IPS DF 6.9 (cell line): Measurements from ENCODE around the gene FOXA2.

Experiments used
- DNase-seq: peaks from one replicate; pipeline ENCODE4 v3.0.0-alpha.2; 2013; ENCODE audit warnings: low read depth, low spot score
- H3K27ac ChIP-seq: one replicate; pipeline ENCODE4 v1.5.1; 2013; ENCODE audit warnings: low read length, control low read depth
- H3K27me3 ChIP-seq: 2 replicates; pipeline ENCODE4 v1.6.1; 2013; ENCODE audit warnings: mild to moderate bottlenecking, low read length; ENCODE audit not compliant: control insufficient read depth, insufficient read depth
- H3K36me3 ChIP-seq: 2 replicates; pipeline ENCODE4 v1.6.1; 2013; ENCODE audit warnings: low read length; ENCODE audit not compliant: control insufficient read depth, insufficient read depth
- H3K4me1 ChIP-seq: 2 replicates; pipeline ENCODE4 v1.6.1; 2013; ENCODE audit warnings: low read length; ENCODE audit not compliant: control insufficient read depth, insufficient read depth
- H3K4me3 ChIP-seq: 2 replicates; pipeline ENCODE4 v1.5.1; 2013; ENCODE audit warnings: mild to moderate bottlenecking, low read length
- H3K9me3 ChIP-seq: 2 replicates; pipeline ENCODE4 v1.6.1; 2013; ENCODE audit warnings: low read length, inconsistent platforms; ENCODE audit not compliant: control insufficient read depth, insufficient read depth
- WGBS: extraction: QIAGEN DNeasy Blood & Tissue Kit; methylation state at CpG from one replicate; pipeline ENCODE4 v1.1.7; 2013; ENCODE audit warnings: mixed read lengths, missing lambda C conversion rate; ENCODE audit not compliant: insufficient read length, insufficient coverage; 5-methylcytosine and 5-hydroxymethylcytosine counted together

Gene FOXA2

DNA sequence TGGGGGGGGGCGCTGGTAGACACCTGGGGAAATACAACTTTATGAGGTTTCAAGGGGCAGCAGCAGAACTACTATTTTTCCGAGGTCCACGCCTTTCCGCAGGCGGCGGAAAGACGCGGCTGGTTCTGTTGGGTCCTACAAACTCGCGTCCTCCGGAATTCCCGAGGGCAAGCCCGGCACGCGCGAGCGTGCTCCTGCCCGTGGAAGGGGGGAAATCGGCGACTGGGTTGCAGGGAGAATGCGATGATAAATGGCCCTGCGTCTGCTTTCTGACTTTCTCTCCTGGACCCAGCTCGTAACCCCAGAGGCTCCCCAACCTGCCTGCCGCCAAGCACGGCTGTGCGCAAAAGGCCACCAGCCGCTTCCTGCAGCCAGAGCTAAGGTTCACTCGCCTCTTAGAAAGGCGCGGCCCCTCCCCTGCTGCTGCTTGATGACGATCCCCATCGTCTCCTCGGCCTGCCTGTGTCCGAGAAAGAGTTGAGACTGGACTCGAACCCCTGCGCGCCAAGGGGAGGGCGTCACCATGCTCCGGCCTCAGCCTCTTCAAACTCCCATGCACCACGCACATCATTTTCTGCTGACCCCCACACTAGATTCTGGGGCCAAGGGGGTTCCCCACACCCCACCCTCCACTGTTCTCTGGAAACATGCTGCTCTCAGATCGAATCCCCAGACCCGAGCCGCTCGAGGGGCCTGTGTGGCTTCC, 6.7 kb downstream of the FOXA2 start:
- H3K4me3 ChIP-seq, result no peak overlapping the region
- no peaks in the 10 kb centered on the region for H3K36me3 ChIP-seq
- WGBS, result no CpG with 5 or more reads among the region's 44 CpGs
- peaks cover 91% of the 10 kb centered on the region for H3K27me3 ChIP-seq
- peaks cover 10% of the 10 kb centered on the region for H3K4me1 ChIP-seq
- no peak for DNase-seq
- H3K27ac ChIP-seq, result no peak overlapping the region
- H3K9me3 ChIP-seq, result no peaks in the 10 kb centered on the region

DNA sequence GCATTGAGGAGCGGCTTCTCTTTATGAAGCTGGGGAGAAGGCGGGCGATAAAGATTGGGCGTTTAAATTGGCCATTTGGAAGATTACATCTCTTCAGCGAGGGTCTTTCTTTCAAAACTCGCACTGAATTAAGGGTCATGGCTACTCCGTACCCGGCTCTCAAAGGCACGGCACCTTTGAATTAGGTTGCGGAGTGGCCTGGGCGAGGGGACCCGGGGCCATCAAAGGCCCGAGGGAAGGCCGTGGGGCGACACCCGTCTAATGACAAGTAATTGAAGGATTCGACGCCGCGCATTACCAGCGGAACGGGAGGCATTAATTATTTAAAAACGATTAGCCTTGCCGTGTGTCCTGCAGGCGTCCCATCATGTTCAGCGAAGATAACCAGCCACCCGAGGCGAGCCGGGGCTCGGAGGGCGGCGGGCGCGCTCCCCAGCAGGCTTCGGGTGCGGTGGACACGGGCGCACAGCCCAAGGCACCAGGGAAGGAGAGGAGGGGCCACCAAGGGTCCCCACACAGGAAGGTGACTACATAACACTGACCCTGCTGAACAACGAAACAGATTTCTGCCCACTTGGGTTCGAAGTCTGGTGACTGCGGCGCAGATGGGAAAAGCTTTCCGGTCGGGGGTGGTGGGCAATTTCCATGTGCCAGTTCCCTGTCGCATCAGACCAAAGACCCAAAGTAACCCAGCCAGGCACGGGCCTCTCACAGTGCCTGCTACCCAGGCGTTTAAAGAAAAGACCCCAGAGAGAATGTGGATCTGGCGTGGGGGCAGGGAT, 7.4 kb downstream of the FOXA2 start:
- Histone ChIP-seq H3K9me3 (no peaks in the 10 kb centered on the region), H3K36me3 (no peaks in the 10 kb centered on the region), H3K4me3 (no peak overlapping the region), H3K27ac (no peak overlapping the region), H3K4me1 (peaks cover 5% of the 10 kb centered on the region), H3K27me3 (peaks cover 90% of the 10 kb centered on the region)
- no peak for DNase-seq
- WGBS, result no CpG with 5 or more reads among the region's 48 CpGs

DNA sequence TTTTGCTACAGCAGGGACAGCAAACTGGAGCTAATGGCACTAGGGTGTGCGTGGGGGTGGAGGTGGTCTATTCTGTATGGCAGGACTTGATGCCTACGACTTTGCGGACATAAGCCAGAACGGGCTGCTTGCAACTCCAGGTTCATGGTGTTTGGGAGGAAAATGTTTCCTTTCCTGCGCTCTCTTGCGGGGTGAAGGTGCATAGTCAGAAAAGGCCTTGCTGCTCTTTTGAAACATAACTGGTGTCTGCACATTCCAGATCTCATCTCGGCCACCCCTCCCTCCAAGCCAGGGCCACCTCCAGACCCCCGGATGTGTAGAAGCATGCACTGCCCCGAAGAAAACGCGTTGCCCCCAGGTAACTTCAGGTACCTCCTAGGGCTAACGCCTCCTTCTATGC, 8.1 kb downstream of the FOXA2 start:
- DNase-seq, result no peak
- WGBS, result no CpG with 5 or more reads among the region's 12 CpGs
- Histone ChIP-seq H3K27me3 (peaks cover 90% of the 10 kb centered on the region), H3K36me3 (no peaks in the 10 kb centered on the region), H3K9me3 (no peaks in the 10 kb centered on the region), H3K27ac (no peak overlapping the region), H3K4me1 (peaks cover 3% of the 10 kb centered on the region), H3K4me3 (no peak overlapping the region)

DNA sequence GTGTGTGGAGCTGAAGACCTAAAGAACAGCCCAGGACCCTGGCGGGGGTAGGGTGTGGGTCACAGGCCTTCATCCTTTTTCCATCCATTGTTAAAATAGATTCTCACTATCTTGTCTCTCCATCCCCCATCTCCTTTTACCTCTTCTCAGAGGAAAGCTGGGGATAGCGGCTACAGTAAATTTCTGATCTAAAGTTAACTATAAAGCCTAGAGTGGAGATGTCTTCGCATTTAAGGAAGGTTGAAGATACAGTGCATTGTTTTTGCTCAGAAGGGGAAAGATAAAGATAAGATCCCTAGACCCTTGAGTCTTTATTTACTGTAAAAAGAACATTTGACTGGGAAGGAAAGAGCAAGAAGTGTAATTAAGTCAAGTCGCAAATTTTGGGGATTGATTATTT, 8.6 kb downstream of the FOXA2 start:
- no peaks in the 10 kb centered on the region for H3K9me3 ChIP-seq
- no CpG with 5 or more reads among the region's 4 CpGs for WGBS
- H3K27ac ChIP-seq, result no peak overlapping the region
- H3K4me1 ChIP-seq, result peaks cover 4% of the 10 kb centered on the region
- no peak for DNase-seq
- H3K4me3 ChIP-seq, result no peak overlapping the region
- H3K36me3 ChIP-seq, result no peaks in the 10 kb centered on the region
- peaks cover 91% of the 10 kb centered on the region for H3K27me3 ChIP-seq

DNA sequence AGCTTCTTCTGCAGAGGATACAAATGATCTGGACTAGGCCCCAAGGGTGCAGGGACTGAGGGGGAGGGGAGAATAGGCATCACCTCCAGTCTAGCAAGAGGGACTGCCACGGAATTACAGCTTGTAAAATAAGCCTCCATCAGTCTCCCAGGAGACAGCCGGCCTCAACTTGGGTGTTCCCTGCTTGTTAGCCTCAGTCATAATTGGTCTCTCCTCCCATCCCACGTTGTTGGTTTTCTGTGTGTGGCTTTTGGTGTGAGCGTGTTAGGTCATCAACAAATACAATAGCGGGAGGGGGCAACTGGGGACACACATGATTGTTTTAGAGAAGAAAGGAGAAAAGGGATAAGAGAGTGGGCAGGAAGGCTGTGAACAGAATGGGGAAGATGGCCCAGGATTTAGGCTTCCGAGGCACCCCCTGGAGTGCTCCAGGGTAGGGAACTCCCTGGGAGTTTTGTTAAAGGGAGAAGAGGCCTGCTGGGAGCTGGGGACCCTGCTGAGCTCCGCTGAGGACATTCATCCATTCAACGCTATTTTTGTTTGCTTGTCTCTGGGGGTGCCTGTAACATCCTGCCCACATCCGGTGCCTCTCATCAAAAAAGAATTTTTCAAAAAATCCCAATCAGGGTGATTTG, 9.2 kb downstream of the FOXA2 start:
- no CpG with 5 or more reads among the region's 9 CpGs for WGBS
- Histone ChIP-seq H3K9me3 (no peaks in the 10 kb centered on the region), H3K27me3 (peaks cover 87% of the 10 kb centered on the region), H3K27ac (no peak overlapping the region), H3K4me1 (peaks cover 4% of the 10 kb centered on the region), H3K36me3 (no peaks in the 10 kb centered on the region), H3K4me3 (no peak overlapping the region)
- DNase-seq, result no peak

DNA sequence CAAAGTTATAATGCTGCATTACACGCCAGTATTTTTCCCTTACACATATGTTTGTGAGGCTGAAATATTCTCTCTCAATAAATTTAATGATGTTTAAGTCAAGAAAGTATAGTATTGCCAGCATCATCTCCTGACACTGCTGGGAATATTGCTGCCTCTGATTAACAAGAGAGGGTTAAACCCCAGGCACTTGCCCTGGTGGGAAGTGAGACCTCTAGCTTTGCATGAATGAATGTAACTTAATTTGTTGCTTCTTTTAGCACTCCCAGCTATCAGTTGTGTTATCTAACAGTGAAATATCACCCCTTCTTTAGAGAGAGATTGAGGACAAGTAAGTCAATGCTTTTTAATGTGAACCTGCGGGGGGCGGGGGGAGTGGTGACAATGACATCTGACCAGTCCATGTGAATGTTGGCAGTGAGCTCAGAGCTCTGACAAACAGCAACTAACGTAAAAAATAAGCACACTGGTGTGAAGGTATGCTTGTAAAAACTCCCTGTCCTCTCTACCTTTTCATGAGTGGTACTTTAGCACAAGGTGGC, 9.8 kb downstream of the FOXA2 start:
- Histone ChIP-seq H3K27me3 (peaks cover 84% of the 10 kb centered on the region), H3K4me1 (peaks cover 4% of the 10 kb centered on the region), H3K36me3 (no peaks in the 10 kb centered on the region), H3K27ac (no peak overlapping the region), H3K9me3 (no peaks in the 10 kb centered on the region), H3K4me3 (no peak overlapping the region)
- no peak for DNase-seq
- no CpG with 5 or more reads among the region's 4 CpGs for WGBS

DNA sequence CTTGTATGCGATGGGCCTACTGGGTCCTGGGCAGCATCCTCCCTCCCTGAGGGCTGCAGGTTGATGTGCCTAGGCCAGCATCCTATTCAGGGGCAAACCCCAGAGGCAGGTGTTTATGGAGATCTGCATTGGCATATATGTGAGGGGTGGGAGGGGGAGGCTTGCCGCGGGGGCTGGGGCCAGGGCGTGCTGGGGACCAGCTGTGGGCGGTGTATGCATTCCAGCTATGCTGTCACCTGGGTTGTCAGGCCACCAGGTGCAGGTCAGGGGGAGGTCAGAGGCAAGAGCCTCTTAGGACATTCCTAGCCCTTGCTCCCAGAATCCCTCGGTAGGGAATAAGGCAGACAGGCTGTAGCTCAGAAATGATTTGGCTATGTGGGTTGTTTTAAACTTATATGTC, 11.9 kb downstream of the FOXA2 start:
- WGBS, result no CpG with 5 or more reads among the region's 6 CpGs
- no peak for DNase-seq
- Histone ChIP-seq H3K9me3 (no peaks in the 10 kb centered on the region), H3K4me1 (peaks cover 8% of the 10 kb centered on the region), H3K27me3 (peaks cover 81% of the 10 kb centered on the region), H3K36me3 (no peaks in the 10 kb centered on the region), H3K27ac (no peak overlapping the region), H3K4me3 (no peak overlapping the region)

DNA sequence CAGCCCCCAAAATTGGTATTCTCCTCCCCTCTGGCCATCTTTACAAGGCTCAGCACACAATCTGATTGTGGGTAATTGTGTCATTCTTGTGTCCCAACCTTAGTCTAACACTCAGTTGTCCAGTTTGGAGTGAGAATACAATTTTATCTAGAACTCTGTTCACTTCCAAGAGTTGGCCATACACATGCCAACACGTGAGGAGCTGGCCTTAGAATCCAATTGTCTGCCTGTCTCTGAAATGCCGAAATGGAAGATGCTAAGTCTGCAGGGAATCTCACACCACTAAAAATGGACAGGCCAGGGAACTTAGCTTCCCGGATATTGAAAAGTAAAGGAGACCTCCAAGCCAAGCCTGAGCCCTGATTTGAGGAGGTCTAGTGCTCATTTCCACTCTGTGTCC, 12.3 kb downstream of the FOXA2 start:
- no peak overlapping the region for H3K4me3 ChIP-seq
- DNase-seq, result no peak
- H3K9me3 ChIP-seq, result no peaks in the 10 kb centered on the region
- H3K4me1 ChIP-seq, result peaks cover 6% of the 10 kb centered on the region
- H3K27me3 ChIP-seq, result peaks cover 77% of the 10 kb centered on the region
- no peak overlapping the region for H3K27ac ChIP-seq
- no CpG with 5 or more reads among the region's 3 CpGs for WGBS
- no peaks in the 10 kb centered on the region for H3K36me3 ChIP-seq

DNA sequence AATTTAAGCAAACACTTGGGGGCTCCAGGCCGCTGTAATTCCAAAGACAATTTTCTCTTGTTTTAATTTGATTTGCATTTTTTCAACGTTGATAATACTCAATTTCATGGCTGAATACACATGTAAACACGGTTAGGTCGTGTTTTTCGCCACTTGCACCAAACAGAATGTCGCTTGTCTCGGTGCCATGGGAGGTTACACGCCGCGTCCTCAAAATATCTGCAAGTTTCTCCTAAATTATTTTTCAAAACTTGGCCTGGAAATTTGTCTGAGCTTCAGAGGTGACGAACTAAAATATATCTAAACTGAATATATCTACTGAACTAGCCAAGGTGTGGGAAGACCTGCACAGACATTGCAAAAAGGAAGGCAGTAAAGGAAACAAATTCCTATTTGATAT, 15.0 kb downstream of the FOXA2 start:
- Histone ChIP-seq H3K4me3 (no peak overlapping the region), H3K27me3 (peaks cover 71% of the 10 kb centered on the region), H3K27ac (no peak overlapping the region), H3K4me1 (peaks cover 8% of the 10 kb centered on the region), H3K36me3 (no peaks in the 10 kb centered on the region), H3K9me3 (no peaks in the 10 kb centered on the region)
- DNase-seq, result no peak
- no CpG with 5 or more reads among the region's 11 CpGs for WGBS

DNA sequence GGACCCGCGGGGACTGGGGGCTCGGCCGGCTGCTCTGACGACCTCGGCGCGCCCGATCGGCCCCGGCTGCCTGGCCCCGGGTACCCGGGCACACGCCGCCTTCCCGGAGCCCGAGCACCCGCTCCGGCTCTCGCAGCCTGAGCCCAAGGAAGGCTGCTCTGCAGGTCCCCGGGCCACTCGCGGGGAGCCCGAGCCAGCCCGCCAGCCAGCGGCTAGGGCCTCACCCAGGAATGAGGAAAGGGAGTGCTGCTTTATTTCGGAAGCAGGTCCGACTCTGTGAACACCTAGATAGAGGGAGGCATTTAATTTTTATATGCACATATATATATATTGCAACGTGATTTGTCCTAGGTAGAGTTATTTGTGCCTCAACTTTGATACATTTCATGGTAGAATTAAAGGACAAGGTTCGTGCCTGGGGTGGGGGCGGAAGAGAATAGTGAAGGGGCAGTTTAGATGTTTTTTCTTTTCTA, 15.5 kb downstream of the FOXA2 start:
- Histone ChIP-seq H3K36me3 (no peaks in the 10 kb centered on the region), H3K9me3 (no peaks in the 10 kb centered on the region), H3K4me3 (no peak overlapping the region), H3K27ac (no peak overlapping the region), H3K27me3 (peaks cover 75% of the 10 kb centered on the region), H3K4me1 (peaks cover 8% of the 10 kb centered on the region)
- no peak for DNase-seq
- WGBS, result no CpG with 5 or more reads among the region's 31 CpGs
